ENCODE measurements around the gene LIMS2.

The LIMS2 gene

DNA sequence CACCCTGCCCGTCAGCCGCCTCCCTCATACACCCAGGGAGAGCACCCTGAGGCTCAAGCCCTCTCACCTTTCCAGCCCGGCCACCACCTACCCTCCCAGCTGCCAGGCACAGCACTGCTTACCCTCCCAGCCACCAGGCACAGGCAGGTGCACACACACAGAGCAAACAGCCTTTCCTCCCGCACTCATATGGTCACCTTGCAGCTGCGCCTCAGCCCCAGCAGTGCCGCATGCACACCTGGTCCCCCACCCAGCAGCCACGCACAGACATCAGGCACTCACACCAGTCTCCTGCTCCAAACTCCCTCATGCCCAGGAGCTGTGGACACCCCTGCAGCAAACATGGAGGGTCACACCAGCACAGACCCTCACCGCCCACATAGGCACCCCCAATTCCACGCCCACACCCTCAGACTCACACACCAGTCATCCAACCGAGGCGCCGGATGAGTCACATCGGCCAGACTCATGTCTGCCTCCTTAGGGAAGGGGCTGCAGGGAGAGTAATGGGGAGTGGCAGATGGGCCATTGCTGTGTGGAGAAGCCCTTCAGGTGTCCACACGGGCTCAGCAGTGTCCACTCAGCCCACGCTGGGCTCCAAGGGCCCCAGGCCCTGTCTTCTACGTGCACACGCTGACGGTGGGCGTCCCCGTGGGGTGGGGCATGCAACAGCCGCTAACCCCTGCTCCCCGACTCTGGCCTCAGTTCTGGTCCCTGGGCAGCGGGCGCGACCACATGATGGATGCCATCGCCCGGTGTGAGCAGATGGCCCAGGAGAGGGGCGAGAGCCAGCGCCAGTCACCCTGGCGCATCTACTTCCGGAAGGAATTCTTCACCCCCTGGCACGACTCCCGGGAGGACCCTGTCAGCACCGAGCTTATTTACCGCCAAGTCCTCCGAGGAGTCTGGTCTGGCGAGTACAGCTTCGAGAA lies 51.7 kb downstream of the LIMS2 start:
- no peak for DNase-seq

DNA sequence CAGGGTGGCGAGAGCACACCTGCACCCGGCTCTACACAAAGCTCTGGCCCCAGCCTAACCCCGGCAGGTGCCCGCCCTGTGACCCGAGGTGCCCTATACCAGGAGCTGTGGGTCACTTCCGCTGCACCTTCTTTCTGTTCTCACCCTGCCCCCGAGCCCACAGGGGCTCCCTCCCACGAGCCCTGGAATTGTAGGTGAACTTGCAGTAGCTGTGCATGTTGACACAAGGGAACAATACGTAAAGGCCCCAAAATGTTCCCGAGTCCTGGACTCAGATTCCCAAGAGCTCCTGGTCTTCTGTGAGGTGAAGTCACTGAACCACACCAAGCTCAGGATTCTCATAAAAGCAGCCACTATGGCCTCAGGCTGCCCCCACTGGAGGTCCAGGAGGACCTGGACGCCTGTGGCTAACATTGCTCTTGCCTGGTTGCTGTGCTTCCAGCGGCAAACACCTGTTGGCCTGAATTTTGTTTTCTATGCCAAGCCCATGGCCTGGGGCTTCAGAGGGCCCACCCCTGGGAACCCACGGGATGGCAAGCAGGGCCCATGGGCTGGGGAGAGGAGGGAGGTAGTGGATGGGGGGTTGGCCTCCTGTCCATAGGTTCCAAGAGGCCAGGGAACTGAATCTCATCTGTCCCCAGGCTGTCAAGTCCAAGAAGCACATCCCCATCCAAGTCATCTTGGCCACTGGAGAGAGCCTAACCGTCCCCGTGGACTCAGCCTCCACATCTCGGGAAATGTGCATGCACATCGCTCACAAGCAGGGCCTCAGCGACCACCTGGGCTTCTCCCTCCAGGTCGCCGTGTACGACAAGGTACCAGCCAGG lies 52.6 kb downstream of the LIMS2 start:
- no peak for DNase-seq

DNA sequence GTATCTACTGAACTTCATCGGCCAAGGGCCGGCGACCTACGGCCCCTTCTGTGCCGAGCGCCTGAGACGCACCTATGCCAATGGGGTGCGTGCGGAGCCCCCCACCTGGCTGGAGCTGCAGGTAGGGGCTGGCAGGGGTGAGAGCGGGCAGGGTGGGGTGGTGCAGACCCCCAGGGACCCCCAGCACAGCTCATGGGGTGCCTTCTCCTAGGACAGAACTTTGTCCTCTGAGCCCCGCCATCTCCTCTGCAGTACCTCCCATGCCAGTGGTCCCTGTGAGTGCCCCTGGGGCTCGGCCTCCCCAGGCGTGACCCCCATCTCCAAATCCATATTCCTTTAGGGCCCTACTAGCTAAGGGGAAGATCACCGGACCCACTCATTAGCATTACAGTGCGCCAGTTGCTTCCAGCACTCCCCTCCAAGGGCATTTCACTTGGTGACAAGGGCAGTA lies 53.3 kb downstream of the LIMS2 start:
- DNase-seq = no peak

DNA sequence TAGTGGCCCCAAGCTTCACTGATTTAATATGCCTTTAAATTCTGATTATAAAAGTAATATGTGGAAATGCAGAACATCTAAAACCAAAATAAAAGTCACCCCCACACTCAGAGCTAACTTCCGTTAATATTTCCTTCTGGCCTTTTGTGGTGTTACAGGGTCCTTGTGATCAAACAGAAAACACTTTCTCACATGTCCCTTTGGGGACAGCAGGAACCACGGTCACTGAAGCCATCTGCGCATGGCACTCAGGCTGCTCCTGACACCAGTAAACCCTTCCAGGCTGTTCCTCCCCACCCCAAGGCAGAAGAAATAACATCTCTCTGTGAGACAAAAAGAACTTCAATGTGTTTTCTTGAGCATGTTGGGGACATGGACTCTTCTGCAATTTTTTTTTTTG lies 54.5 kb downstream of the LIMS2 start:
- no peak for DNase-seq

DNA sequence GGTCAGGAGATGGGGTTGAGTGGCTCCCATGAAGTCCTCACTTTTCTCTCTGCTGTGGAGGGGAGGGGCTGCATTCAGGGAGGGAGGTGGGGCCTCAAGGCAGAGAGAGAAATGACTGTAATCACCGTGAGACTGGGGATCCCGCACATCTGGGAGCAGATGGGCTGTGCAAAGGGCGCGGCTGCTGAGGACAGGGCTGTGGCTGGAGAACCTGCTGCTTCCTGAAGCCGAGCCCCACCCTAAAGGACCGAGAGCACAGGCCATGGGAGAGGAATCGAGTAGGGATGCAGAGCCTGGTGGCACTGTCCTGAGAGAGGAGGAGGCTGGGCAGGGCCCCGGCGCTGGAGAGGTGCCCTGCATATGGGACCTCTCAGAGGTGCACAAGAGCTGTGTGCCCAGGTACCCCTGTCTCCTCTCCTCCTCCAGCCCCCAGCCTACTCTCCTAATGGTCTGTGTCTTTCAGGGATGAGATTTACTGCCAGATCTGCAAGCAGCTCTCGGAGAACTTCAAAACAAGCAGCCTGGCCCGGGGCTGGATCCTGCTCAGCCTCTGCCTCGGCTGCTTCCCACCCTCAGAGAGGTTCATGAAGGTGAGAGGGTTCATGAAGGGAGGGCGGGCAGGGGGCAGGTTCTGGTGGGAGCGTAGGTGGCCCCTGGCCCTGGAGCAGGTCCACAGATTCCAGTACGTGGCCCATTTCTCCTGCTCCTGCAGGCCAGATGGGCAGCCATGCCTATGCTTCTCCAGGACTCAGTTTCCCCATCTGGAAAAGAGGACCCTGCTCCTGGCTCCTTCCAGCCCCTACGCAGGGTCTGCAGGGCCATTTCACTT lies 55.2 kb downstream of the LIMS2 start:
- no peak for DNase-seq

DNA sequence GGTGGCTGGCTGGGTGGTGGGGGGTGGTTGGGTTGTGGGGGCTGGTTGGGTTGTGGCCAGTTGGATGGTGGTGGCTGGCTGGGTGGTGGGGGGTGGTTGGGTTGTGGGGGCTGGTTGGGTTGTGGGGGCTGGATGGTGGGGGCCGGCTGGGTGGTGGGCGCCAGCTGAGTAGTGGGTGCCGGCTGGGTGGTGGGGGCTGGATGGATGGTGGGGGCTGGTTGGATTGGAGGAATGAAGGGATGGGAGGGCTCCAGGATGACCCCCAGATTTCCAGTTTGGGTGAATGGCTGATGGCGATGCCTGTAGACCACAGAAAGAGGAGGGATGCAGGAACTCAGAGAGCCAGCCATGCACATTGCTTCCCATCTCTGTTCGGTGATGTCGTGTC lies 56.1 kb downstream of the LIMS2 start:
- DNase-seq = no peak

DNA sequence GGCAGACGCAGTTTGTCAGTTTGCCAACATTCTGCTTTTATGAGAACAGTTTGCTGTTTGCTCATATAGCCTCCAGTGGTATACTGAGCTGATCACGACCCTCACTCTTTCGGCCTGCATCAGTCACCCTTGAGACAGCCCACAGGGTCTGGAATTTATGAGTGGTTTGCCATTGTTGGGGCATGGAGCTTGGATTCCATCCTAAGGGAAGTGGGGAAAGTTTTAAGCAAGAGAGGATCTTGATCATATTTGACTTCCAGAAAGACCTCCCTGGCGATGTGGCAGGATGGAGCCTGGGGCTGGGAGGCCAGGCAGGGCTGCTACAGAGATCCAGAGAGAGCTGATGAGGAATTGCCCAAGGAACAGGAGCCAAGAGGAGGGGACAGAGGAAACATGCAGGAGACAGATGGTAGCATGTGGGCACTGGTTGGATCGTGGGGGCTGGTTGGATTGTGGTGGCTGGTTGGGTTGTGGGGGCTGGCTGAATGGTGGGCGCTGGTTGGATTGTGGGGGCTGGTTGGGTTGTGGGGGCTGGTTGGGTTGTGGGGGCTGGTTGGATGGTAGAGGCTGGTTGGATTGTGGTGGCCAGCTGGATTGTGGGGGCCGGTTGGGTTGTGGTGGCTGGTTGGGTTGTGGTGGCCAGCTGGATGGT lies 56.7 kb downstream of the LIMS2 start:
- DNase-seq = no peak

DNA sequence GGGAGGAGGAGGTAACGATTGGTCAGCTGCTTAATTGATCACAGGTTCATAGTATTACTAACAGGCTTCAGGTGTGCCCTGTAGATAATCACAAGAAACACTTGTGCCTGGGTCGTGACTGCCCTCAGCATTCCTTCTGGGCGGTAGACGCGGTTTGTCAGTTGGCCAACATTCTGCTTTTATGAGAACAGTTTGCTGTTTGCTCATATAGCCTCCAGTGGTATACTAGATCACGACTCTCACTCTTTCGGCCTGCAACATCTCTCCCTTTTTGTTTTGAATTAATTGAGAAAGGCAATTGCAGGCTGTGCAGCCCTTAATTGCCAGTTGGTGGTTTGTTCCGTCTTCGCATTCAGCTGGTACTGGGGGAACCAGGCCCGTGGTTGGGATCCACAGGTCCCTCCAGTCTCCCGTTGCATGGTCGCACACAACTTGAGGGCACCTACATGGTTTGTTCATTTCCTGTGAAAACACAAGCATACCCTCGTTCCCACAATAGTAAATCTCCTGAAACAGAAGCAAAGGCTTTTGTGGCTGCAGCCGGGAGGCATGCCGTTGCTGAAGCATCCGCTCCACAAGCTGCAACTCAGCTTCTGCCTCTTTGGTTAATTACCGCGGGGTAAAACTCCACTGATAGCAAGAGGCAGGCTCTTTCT lies 59.7 kb downstream of the LIMS2 start:
- no peak for DNase-seq

DNA sequence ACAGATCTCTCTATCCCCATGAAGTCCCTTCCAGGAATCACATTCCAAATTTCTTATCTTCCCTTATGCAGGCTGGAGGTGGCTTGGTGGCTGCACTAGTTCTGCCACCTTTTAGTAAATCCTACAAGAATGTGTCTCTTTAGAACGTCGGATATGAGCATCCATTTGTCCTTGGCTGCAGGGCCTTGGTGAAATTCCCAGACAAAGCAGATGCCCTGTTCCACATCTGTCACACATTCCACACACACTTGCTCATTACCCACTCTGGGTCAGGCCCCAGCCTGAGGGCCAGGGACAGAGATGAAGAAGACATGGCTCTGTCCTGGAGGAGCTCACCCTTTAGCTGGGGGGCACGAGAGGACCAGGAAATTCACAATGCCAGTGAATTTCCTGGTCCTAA lies 60.6 kb downstream of the LIMS2 start:
- no peak for DNase-seq

DNA sequence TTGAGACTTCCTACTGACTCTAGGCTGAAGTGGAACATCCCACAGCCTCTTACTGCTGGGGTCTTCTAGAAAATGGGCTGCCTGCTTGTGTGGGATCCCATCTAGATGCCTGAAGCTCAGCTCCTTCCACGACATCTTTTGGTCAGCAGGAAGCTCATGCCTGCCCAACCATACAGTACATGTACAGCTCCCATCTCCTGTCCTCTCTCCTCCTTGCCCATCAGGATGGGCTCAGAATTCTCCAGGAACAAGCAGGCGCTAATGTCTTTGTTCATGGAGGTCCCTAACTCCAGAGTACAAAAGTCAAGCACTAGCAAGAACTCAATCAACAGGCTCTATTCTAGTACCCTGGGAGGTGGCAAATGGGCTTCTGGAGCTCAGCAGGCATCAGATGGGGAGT lies 61.1 kb downstream of the LIMS2 start:
- DNase-seq = no peak

DNA sequence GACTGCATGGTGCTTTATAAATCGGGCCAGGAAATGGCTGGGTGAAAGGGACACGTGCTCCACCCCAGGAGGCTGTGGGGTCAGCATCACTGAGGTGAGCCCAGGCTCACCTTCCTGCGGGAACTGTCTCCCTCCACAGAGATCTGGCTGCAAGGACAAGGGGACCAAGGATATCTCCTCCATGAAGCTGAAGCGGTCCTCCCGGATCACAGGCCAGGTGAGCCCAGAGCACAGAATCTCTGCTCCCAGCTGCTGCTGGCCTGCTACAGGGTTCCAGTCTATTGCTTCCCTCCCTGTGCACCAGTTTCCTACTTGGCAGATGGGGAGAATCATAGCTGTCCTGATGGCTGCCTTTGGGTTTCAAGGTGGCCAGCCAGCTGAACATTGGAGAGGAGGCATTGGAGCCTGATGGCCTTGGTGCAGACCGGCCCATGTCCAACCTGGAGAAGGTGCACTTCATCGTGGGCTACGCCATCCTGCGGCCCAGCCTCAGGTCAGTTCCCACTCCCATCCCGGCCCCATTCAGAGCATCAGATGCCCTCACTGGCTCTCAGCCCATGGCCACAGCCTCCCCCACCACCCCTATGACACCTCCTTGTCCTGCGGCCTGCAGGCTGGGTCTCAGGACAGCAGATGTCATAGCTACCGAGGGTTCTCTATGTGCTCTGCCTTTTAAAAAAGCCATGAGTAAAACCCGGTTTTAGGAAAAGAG lies 63.1 kb downstream of the LIMS2 start:
- DNase-seq = no peak

DNA sequence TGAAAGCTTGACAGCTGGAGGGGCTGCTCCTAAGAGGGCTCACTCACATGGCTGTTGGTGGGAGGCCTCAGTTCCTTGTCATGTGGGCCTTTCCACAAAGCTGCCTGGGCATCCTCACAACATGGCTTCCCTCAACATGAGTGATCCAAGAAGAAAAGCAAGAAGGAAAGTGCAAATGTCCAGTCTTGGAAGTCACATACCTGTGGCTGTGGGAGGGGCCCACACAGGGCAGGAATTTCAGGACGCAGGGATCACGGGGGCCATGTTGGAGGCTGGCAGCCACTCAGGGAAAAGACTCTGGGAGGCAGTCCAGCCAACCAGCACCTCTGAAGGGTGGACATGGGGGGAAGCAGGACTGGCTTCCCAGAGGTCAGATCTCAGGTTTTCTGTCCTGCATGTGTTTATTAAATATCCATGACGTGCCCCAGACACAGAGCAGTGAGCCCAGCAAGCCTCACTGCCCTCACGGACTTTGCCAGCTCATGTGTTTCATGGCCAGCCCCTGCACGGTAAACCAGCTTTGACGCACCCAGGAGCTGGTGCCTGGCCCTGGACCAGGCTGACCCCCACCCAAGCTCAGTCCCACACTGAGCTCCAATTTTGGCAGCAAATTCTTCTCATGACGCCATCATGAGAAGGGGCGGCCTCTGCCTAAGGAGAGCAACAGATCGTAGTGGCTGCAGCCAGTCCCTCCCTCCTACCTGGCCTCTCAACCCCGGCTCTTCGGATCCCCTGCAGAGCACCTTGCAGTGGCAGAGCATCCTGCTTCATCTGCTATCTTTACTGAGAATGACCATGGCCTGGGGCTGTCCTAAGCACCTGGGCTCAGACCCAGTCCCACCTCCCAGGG lies 64.0 kb downstream of the LIMS2 start:
- no peak for DNase-seq

DNA sequence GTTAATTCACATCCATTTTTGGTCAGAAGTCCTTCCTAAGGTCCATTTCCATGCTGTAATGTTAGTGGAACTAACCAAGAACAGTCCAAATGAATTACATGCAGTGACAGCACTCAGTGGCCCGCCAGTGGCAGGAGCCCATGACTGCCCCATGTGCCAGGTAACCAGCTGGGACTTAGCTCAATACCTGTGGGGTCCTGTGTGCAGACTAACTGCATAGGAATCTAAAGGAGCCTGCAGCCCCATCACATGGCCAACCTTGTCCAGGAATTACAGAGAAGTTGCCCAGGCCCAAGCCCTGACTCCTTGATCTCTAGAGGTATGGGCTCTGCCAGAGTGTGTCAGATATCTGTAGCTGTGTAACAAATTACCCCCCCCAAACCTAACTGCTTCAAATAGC lies 64.8 kb downstream of the LIMS2 start:
- no peak for DNase-seq

DNA sequence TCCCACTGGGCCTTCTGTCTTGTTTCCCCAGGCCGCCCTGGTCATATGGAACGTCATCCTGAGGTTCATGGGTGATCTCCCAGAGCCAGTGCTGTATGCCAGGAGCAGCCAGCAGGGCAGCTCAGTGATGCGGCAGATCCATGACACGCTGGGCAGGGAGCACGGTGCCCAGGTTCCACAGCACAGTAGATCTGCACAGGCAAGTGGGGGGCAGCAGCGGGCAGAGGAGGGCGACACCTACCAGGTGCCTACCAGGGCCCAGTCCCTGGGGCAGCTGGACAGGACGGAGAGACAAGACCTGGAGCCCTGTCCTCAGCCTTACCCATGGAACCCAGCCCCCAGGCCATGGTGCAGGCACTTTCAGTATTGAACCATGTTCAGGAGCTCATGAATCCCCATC lies 65.5 kb downstream of the LIMS2 start:
- no peak for DNase-seq

DNA sequence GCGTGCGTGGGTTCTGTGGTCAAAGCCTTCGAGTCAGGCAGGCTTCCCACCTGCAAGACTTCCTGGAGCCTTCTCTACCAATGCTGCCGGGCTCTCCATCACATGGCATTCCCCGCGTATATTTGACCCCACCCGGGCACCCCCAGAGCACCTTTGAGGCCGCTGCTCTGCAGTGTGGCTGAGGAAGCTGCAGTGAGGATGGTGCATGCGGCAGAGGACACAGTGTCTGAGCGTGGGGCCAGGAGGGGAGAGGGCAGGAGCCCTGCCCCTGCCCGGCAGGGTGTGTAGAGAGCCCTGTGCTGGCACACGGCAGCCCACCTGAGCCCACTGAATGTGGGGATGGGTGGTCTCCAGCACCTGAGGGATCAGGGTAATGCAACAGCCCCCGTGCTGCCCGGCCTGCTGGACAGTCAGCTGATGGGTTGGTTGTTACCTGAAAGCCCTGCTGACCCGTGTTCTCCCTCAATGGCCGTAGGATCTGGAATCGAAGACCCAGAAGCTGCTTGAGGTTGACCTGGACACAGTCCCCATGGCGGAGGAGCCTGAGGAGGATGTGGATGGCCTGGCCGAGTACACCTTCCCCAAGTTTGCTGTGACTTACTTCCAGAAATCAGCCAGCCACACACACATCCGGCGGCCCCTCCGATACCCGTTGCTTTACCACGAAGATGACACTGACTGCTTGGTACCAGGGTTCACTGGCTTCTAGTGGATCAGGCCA lies 66.1 kb downstream of the LIMS2 start:
- DNase-seq = no peak

DNA sequence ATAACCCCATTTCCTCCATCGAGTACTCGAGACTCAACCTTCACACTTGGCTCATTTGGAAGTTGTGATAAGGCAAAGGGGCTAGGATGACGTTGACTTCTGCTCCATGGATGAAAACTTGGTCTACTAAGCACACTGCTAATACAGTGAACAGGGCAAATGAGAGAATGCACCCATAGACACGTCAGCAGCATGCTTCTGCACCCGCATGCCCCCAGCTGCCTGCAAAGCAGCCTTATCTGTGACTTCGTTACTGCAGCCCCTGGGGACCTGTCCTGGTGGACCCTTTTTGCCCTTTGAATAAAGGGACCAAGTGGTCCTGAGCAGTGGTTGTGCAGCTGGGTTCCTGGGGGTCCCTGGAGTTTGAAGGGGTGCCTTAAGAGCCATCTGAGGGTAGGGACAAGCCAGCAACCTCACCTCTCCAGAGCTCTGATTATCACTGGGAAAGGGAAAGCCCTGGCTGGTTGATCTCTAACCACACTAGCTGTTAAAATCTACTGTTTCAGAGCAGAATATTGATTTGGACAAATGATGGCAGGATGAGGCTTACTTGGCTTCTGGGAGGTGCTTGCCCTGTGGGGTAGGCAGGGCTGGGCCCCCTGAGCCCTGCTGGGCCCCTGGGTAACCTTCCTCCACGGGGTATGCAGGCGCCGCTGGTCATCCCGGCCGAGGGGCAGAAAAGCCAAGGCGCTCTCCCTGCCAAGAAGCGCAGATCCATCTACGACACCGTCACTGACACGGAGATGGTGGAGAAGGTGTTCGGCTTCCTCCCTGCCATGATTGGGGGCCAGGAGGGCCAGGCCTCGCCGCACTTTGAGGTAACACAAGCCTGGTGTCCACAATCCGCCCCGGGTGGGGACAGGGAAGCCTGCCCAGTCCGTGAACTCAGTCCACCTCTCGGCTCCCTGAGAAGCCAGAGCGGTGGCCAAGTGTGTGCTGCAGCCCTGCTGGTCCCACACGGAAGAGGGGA lies 67.0 kb downstream of the LIMS2 start:
- no peak for DNase-seq

DNA sequence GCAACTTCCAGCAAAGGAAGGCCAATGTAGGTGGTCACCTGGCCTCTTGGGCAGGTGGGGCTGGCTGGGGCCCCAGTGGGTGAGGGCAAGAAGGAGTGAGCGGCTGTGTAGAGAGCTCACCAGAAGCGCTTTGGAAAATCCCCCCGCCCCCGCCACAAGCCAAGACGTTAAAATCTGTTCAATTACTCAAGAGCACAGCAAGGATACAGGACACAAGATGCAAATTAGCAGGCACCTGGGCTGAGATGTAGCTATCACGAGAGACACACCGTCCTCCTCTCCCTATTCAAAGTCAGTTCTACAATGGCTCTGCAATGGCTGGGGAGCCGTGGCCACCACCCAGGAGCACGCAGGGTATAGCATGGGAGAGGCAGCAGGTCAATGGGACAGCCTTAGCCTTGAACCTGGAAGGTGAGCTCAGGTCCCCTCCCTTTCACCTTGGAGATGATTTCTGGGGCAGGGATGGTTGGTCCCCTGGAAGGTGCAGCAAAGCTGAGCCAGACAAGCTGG lies 67.9 kb downstream of the LIMS2 start:
- DNase-seq = no peak

All from anterior cingulate cortex (tissue), 58 donors.